ENCODE results near the gene TFAP2E.

TFAP2E gene

DNA sequence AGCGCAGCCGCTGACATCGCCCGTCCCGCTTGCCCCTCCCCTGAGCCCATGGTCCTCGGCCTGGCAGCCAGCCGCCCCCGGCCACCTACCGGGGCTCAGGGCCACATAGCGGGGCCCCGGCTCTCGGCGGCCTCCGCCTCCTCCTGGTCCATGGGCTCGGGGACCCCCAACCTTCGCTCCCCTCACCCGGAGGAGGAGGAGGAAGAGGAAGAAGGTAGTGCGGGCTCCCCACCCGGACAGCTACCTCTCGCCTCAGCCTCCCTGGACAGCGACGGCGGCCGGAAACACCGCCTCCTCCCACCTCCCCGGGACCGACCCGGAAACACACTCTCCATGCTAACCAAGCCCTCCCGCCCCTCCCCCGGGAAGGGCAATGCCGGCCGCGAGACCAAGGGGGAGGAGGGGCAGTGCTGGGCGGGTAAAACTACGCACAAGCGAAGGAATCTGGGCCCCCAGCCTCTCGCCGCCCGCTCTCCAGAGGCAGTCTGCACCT lies 15.9 kb upstream of the TFAP2E start, which contains the start of gene KIAA0319L:
Gene KIAA0319L (minus strand): TSS at position 286 of the 493 bp plus-strand sequence. CDS start 2,912 bp downstream, outside the sequence.
- no peak for DNase-seq (ENCODE audit: low read depth)

DNA sequence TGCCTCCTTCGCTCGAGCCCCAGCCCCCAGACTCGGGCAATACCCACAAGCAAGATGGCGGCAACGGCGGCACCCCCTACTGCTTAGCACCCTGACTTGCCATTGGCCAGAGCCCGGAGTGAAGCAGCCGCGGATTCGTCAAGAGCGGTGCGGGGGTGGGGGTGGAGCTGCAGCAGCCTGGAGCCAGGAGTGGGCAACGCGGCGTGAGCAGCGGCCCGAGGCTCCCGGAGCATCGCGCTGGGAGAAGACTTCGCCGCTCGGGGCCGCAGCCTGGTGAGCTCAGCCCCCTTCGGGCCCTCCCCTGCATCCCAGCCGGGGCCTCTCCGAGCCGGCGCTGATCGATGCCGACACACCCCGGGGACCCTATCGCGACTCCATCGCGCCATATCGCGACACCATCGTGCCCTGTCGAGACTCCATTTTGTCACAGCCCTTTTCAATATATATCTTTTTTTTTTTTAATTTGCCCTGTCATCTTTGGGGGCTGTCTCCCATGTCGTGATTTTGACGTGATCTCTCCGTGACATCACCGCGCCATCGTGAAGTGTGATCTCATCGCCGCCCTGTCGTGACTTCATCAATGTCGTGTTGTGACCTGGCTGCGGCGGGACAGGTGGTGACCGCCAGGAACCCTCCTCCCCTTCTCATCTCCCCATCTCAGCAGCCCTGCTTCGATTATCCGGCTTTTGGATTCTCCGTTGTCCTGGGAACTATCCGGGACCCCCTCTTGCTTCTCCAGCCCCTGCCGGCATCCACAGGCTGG lies 15.3 kb upstream of the TFAP2E start, which contains the start of gene NCDN:
Gene NCDN (plus strand): TSS at position 189 of the 763 bp plus-strand sequence. CDS start 392 bp downstream, at position 581.
- DNase-seq (ENCODE audit: low read depth), result peak; percentile 99

DNA sequence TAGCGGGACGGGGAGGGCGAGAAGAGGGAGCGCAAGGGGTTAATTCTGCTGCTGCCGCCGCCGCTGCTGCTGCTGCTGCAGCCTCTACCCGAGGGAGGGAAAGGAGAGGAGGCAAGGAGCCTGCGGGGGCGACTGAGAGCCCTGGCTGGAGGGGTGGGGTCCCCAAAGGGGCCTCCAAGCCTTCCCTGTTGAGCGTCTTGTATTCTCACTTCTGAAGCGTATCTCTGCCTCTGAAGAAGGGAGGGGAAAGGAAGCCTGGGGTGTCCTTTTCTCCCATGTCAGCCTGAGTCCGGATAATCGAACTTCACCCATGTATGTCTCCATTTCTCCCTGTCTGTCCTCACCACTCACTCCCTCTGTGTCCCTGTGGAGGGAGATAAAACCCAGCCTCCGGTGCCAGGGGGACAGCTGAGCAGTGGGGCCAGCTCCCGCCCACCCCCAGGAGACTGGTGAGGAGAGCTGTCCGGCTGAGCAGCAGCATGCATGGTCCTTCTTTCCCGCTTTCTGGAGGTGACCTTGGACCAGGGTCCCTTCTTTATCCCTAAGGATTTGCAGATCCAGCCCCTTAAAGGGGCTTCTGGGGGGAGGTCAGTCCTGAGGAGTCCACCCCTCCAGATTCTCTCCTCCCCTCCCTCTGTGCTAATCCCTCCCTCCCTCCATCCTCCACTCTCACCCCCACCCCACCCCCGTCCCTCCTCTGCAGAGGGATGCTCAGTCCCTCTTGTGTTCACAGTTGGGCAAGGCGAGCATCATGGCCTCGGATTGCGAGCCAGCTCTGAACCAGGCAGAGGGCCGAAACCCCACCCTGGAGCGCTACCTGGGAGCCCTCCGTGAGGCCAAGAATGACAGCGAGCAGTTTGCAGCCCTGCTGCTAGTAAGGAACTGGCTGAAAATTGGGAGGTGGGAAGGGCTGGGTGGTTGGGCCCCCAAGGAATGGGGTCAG lies 14.5 kb upstream of the TFAP2E start:
- DNase-seq (ENCODE audit: low read depth), result no peak

DNA sequence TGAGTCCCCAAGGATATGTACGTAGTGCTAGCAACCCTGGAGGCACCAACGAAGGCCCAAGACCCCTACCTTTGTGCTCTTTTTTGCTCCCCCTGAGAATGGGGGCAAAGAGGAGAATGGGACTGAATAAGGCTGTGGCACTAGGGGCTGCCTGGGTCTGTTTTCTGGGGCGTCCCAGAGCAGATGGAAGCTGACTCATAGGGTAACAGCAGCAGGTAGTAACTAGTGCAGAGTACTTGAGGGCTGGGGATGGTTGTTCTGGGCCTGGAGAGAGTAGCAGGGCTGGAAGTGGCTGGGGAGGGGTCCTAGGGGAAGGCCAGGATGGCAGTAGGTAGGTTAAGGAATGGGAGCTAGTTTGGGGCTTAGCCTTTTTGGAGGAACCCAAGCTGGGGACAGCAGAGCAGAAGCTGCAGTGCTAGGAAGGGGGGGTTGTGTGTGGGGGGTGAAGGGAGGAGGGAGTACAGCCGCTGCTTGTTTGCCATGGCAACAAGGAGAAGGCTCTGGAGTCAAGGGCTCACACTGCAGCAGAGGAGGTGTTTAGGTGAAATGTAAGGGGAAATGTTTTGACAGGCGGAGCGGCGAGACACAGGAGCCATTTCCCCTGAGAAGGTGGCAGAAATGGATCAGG lies 13.7 kb upstream of the TFAP2E start:
- no peak for DNase-seq (ENCODE audit: low read depth)

DNA sequence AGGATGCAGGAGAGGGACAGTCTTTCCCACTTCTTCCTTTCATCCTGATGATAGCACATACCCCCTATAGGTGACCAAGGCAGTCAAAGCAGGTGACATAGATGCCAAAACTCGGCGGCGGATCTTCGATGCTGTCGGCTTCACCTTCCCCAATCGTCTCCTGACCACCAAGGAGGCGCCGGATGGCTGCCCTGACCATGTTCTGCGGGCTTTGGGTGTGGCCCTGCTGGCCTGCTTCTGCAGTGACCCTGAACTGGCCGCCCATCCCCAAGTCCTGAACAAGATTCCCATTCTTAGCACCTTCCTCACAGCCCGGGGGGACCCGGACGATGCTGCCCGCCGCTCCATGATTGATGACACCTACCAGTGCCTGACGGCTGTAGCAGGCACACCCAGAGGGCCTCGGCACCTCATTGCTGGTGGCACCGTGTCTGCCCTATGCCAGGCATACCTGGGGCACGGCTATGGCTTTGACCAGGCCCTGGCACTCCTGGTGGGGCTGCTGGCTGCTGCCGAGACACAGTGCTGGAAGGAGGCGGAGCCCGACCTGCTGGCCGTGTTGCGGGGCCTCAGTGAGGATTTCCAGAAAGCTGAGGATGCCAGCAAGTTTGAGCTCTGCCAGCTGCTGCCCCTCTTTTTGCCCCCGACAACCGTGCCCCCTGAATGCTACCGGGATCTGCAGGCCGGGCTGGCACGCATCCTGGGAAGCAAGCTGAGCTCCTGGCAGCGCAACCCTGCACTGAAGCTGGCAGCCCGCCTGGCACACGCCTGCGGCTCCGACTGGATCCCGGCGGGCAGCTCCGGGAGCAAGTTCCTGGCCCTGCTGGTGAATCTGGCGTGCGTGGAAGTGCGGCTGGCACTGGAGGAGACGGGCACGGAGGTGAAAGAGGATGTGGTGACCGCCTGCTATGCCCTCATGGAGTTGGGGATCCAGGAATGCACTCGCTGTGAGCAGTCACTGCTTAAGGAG lies 12.6 kb upstream of the TFAP2E start:
- no peak for DNase-seq (ENCODE audit: low read depth)

DNA sequence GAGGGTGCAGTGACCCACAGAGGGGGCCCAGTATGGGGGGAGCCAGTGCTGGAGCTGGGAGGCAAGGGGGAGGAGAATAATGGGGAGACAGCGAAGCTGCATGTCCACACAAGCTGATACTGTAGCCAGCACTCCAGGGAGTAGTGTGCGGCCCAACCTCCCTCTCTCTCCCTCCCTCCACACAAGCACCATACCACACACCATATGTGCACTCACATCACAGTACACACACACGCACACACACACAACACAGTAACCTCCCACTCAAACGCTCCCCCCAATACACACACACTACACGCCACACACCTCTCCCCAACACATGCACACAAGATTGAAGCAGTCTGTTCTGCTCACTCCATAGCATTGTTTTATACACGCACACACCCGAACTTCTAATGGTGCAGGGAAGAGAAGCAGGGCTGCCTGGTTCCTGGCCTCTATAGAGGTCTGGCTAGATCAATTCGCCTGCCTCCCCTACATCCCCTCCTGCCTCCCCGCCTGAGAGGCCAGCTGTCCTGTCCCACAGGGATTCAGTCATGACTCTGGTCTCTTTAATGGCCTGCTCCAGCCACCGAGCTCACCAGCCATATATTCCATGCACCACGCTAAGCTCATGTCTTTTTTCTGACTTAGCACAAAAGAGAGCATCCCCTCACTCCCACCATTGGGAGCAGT lies 11.7 kb upstream of the TFAP2E start:
- DNase-seq (ENCODE audit: low read depth), result no peak

DNA sequence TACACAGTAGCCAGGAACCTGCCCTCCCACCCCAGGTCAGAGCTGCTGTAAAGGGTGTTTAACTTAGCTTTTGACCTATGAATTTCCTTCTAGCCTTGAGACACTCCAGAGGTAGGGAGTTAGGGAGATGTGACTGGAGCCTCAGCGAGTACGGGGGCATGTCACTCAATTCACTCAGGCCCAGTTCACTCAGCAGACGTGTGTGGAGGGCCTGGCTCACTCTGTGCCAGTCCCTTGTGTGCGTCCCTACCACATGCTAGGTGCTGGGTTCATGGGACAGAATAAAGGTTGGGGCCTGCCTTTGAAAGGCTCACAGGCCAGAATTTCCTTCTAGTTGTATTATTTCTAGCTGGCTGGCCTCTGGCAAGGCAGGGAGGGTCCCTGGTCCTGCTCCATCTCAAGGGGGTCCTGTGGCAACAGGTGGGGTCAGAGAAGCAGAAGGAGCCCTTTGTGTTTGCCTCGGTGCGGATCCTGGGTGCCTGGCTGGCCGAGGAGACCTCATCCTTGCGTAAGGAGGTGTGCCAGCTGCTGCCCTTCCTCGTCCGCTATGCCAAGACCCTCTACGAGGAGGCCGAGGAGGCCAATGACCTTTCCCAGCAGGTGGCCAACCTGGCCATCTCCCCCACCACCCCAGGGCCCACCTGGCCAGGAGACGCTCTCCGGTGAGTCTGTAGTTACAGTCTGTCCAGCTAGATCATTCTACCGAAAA lies 11.0 kb upstream of the TFAP2E start:
- DNase-seq (ENCODE audit: low read depth), result no peak

DNA sequence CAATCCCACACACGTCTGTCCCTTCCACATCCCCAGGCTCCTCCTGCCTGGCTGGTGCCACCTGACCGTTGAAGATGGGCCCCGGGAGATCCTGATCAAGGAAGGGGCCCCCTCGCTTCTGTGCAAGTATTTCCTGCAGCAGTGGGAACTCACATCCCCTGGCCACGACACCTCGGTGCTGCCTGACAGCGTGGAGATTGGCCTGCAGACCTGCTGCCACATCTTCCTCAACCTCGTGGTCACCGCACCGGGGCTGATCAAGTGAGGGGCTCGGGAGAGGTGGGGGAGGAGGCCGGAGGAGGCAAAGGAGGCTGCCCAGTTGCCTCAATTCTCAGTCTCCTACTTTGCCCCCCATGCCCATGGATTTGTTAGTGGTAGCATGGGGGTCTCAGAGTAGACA lies 9.9 kb upstream of the TFAP2E start:
- no peak for DNase-seq (ENCODE audit: low read depth)

DNA sequence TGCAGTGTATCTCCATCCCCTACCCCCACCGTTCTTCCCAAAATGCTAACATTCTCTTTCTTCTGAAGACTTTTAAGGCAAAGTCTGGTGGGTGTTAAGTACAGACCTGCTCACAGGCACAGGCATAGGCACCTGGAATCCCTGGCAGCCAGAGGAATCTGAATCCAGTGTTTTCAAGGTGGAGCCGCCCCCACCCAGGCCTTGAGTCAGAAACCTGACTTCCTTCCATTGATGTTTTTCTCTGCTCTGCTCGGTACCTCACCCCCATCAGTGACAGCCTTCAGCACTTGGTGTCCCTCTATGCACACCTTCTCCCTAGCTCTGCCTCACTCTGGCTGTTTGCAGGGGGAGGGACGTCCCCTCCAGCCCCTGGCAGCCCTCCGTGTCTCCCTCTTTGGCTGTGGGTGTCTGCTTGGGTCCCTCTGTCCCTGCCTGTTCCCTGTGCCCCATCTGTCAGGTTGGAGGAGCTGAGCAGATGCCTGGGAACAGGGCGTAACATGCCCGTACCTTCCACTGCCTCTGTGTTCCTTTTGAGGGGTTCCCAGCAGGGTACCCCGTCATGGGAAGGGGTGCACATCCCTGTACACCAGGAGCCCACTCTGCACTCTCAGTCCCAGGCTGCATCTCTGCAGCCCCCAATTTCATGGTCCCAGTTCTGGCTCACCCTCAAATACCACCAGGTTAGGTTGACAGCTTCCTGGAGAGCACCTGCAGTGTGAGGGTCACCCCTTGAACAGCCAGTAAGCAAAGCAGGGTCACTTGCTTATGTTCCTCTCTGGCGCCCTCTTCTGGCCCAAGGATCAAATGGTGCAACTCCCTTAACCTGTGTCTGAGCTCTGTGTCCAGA lies 8.9 kb upstream of the TFAP2E start:
- DNase-seq (ENCODE audit: low read depth), result peak; percentile 52

DNA sequence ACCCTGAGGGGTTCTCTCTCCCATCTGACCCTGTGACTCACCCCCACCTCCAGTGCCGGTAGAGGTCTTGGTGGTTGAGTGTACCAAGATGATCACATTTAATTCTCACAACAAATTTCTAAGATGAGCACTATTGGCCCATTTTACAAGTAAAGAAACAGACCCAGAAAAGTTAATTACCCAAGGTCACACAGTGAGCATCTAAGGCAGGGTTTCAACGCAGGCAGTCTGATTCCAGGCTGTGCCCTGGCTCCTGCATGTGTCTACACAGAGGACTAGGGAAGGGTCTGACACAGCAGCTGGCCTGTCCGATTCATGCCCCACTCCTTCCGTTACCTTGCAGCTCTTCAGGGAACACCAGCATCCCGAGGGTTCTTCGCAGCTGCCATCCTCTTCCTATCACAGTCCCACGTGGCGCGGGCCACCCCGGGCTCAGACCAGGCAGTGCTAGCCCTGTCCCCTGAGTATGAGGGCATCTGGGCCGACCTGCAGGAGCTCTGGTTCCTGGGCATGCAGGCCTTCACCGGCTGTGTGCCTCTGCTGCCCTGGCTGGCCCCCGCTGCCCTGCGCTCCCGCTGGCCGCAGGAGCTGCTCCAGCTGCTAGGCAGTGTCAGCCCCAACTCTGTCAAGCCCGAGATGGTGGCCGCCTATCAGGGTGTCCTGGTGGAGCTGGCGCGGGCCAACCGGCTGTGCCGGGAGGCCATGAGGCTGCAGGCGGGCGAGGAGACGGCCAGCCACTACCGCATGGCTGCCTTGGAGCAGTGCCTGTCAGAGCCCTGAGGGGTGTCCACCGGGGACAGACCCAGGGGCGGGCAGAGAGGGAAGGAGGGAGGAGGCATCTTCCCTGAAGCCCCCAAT lies 8.0 kb upstream of the TFAP2E start:
- DNase-seq (ENCODE audit: low read depth), result no peak

DNA sequence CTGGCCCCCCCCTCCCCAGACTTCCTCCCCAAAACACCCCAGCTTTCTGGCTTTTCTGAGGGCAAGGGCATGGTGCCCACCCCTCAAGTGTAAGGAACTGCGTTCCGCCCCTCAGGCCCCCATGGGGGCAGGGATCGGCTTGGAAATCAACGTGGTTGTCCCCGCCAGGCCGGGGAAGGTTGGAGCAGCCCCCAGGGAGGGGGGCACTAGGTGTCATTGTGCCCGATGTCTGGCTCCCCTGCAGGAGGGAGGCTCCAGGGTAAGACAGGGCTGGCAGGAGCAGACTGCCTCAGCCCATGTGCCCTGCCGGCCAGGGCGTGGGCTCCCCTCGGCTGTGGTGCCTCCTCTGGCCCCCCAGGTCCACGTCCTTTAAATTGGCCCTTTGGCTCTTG lies 7.4 kb upstream of the TFAP2E start:
- no peak for DNase-seq (ENCODE audit: low read depth)

DNA sequence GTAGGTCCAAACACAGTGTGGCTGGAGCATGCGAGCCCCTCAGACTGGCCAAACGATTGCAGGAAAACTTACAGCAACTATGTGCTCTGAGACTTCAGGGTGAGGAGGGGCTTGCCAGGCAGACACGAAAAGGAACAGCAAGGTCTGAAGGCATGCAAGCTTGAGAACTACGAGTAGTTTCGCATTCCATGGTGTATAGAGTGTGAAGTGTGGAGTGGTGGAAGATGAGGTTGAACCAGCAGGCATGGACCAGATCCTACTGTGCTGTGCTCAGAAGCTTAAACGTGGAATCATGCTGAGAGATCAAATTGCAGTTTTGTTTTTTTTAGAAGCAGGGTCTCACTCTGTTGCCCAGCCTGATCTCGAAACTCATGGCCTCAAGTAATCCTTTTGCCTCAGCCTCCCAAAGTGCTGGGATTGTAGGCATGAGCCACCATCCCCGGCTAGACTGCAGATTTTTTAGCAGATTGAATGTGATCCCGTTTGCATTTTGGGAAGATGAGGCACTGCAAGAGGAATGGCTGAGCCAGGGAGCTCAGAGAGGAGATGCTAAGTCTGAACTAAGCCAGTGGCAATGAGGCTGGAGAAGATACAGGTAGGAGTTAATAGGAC lies 5.1 kb upstream of the TFAP2E start:
- DNase-seq (ENCODE audit: low read depth), result no peak

DNA sequence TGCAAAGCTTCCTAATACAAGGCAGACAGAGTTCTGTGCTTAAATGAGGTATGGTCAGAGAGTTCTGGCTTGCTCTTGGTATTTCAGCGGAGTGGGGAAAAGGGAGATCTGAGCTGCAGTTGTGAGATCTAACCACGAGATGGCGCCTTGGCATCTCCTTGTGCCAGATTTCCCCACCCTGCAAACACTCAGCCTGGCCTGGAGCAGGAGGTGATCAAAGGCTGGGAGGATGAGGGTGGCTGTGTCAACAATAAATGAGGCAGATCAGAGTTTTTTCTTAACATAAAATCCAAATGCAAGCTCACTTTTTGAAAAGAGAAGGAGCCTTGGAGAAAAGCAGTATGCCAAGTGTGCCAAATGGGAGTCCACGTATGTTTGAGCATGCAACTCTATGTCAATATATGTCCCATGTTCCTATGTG lies 4.1 kb upstream of the TFAP2E start:
- peak; percentile 42 for DNase-seq (ENCODE audit: low read depth)

DNA sequence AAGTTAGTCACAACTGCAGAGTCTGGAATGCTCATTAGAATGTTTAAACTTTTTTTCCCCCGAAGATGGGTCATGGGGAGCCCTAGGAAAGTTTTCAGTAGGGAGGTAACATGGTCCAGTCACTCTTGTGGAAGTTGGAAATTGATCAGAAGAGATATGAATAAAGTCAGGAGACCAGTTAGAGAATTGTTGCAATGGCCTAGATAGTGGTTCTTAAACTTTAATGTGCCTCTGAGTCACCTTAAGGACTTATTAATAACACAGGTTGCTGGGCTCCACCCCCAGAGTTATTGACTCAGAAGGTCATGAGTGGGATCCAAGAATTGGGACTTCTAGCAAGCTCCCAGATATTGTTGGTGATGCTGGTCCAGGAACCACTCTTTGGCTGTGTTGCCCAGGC lies 3.2 kb upstream of the TFAP2E start:
- DNase-seq (ENCODE audit: low read depth), result no peak

DNA sequence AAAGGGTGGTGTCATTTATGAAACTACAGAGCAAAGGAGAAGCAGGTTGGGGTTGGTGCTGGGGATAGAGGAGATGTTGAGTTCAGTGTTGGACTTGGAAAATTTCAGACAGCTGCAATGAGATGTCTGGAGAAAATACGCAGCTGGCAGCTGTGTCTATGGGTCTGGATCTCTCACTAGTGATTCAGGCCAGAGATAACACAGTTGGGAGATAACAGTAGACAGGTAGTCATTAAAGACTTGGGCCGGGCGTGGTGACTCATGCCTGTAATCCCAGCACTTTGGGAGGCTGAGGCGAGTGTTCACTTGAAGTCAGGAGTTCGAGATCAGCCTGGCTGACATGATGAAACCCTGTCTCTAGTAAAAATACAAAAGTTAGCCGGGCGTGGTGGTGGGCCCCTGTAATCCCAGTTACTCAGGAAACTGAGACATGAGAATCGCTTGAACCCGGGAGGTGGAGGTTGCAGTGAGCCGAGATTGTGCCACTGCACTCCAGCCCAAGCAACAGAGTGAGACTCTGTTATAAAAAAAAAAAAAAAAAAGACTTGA lies 2.5 kb upstream of the TFAP2E start:
- no peak for DNase-seq (ENCODE audit: low read depth)

DNA sequence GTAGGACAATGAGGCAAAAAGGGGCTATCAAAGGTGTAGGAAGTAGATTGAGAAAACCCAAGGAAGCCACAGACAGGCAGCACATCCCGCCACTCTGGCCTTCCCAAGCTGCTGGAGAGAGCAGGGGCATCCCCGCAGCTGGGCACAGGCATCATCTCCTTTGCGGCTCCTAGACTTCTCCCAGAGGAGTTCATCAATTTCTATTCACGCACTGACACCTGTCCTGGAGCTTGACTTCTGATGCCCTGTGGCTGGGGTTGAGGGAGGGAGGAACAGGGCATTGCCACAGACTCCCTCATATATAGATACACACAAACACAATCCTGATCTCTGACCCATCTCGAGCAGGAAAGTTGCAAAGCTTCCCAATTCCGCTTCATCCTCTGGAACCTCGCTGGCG lies 1.9 kb upstream of the TFAP2E start:
- no peak for DNase-seq (ENCODE audit: low read depth)

DNA sequence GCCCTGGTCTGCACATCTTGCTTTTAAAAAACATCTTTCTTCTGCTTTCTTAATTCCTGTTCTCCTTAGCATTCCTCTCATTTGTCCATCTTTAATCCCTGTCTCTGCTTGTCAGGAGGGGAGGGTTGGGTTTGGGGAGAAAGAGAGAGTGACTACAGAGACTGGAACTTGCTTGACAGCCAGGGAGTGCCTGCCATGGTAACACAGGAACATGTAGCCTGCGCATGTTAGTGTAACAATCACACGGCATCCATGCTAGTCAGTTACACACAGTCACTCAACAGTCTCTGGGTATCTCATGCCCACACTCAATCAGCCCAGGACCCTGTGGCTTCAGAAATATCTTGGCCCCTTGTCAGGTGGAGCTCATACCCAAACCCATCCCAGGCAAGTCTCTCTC lies 818 bp upstream of the TFAP2E start:
- no peak for DNase-seq (ENCODE audit: low read depth)
